HG02970 (cell line): ENCODE measurements around the gene SRF.
A peak's percentile ranks its signal among the peaks of the same experiment; 100 is the strongest.

Source experiments
- ATAC-seq: cut with Tn5 transposase; IDR thresholded peaks from one replicate; pipeline ENCODE4 v1.9.1; 2021; ENCODE audit warnings: mild to moderate bottlenecking, moderate library complexity, moderate number of reproducible peaks; ENCODE audit not compliant: unreplicated experiment, low FRiP score

The SRF gene

GRCh38 chr6:43181621-43181941 lies 10.5 kb downstream of the SRF start:
- no peak for ATAC-seq

DNA sequence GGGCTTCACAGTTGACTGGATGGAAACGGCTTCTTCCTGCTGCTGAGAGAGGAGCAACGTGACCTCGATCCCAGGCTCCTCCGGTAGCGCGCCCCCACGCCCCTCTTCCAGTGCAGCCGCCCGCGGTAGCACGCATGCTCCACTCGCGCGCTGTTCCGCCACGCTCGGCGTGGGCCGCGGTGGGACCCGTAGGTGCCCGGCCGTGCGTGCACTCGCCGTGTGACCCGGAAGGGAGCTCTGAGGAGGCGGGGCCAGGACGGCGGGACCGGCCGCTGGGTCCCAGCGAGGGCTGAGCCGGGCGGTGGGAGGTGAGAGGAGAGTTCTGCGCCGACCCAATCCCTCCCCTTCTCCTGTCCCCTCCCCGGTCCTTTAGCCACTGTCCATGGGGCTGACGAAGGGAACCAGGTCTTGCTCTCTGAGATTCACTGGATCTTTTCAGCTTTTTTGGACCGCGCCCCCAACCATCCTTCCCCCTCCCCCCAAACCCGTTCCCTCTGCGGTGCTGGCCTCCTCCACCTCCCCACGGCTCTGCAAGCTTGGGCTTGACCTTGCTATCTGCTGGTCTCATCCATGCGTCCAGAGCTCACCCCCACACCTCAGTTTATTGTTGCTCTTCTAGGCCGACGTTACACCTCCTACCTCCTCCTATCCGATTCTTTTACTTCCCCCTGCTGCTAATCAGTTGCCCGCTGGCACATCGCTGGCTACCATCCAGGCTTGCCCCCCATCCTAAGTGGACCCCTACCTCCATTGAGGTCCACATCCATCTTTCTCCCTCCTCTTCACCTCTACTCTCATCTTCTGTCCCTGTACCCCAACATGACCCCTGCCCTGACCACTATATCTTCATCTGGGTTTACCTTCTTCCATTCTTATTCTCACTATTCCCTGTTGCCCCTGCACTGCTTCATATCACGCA lies 11.1 kb downstream of the SRF start, which contains the start of gene CUL9:
TSS of gene CUL9 (plus strand) at position 255 of the 919 bp plus-strand sequence. CDS start 2,115 bp downstream, outside the sequence.
- peak; percentile 81 for ATAC-seq

GRCh38 chr6:43183441-43183840 lies 12.4 kb downstream of the SRF start:
- ATAC-seq = no peak

- ATAC-seq = no peak
These were observed 13.4 kb downstream of the SRF start for GRCh38 chr6:43184268-43184985.

DNA sequence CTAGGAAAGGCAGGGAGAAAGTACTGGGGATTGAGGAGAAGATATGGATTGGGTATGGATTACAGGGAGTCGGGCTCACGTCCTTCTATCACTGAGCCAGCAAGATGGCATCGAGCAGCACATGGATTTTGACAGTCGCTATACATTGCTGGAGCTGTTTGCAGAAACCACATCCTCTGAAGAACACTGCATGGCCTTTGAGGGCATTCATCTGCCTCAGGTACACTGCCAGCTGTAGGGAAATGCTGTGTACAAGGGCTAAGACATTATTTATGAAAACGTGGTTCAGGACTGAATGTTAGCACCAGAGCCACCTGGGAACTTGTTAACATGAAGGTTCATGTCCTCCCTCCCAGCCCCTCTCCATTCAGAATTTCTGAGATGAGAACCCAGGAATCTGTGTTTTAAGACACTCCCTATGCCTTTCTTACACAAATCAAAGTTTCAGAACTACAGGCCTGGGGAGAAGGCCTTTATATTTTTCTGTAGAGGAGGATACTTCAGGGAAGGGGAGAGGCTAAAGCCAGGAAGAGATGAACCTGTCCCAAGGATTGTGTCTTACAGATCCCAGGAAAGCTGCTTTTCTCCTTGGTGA lies 14.4 kb downstream of the SRF start:
- no peak for ATAC-seq

DNA sequence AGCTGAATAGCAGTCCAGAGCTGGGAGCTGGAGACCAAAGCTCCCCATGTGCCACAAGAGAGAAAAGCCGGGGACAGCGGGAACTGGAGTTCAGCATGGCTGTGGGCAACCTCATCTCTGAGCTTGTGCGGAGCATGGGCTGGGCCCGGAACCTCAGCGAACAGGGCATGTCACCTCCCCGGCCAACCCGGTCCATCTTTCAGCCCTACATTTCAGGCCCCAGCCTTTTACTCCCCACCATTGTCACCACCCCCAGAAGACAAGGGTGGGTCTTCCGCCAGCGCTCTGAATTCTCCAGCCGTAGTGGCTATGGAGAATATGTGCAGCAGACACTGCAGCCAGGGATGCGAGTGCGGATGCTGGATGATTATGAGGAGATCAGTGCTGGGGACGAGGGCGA lies 14.9 kb downstream of the SRF start:
- ATAC-seq = no peak

DNA sequence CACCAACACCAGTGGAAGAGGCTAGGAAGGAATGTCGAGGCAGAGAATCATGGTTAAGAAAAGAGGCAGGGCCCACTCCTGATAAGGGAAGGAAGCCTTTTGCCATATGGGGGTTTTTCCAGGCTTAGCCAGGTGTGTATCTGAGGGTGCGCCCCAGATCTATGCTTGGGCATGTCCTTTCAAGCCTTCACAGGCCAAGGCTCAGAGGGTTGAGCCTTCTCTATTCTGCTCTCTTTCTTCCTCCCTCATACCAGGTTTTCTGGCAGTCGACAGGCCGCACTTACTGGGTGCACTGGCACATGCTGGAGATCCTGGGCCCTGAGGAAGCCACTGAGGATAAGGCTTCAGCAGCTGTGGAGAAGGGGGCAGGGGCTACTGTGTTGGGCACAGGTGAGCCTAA lies 15.6 kb downstream of the SRF start:
- ATAC-seq = no peak

DNA sequence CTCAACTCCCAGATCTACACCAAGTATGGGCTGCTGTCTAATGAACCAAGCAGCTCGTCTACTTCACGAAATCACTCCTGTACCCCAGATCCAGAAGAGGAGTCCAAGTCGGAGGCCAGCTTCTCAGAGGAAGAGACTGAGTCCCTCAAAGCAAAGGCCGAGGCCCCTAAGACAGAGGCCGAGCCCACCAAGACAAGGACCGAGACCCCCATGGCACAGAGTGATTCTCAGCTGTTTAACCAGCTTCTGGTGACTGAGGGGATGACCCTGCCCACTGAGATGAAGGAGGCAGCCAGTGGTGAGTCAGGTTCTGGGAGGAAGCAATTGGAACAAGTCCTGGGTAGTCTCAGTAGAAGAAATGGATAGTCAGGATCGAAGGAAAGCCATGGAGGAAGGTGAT lies 16.8 kb downstream of the SRF start:
- ATAC-seq = no peak

DNA sequence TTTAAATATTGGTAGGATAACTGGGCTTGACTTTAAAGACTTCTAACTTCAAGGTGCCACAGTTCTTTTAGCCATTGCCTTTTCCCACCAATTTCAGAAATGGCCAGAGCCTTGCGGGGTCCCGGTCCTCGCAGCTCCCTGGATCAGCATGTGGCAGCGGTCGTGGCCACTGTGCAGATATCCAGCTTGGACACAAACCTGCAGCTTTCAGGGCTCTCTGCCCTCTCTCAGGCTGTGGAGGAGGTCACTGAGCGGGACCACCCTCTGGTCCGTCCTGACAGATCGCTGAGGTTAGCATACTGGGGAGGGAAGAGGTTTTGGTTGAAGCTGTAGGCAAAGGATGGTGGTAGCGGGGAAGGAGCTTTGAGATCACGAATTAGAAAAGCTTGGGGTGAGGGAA lies 17.4 kb downstream of the SRF start:
- ATAC-seq = no peak

DNA sequence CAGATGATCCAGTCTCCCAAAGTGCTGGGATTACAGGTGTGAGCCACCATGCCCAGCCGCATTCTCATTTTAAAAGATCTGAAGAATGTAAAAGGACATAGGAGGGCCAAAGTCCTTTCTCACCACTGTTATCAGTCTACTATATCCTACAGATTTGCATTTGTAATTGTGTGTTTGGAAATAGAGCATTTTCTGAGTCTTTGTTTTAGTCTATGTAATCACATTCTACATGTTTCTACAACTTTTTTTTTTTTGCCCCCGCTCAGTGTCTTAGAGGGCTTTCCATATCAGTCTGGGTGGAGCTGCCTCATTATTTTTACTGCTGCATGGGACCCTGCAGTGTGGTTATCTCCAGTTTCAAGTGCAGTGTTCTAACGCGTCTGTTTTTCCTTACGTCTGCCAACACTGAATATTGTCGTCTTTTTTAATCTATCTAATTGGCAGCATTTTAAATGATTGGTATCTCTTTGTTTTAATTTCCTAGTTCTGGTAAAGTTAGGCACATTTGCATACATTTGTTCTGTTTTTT lies 18.8 kb downstream of the SRF start:
- no peak for ATAC-seq

- ATAC-seq = no peak
These were observed 21.8 kb downstream of the SRF start for GRCh38 chr6:43192911-43193310.

DNA sequence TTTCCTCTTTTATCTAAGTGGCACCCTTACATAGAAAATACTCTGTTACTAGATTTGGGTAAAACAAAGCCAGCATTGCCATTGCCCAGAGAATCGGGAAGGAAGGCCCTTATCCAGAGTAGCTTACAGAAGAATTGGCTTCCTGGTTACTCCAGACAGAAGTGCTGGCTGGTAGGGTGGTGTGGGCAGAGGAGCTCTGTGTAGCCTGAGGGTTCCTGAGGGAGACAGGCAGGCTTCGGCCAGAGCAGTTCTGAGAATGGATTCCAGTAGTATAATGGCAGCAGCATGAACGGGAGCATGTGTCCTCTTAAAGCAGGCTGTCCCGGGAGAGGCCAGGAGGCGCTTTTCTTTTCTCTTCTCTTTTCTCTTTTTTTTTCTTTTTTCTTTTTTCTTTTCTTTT lies 22.9 kb downstream of the SRF start:
- ATAC-seq = no peak

DNA sequence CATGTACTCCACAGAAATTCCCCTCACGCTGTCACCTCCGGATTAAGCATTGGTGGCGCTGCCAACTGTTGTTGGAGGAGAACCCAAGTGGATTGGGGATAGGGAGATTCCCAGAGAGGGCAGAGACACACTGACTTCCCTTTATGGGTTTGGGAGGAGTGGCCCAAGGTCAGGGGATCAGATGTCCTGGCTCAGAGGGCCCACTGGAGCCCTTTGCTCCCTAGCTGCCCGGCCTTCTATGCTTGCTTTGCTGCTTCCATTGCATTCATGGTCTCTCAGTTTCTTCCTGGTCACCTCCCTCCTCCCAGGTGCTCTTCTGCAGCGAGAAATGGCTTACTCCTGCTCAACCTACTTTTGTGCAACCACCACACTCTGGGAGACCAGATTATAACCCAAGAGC lies 25.3 kb downstream of the SRF start:
- no peak for ATAC-seq

GRCh38 chr6:43199912-43200311 lies 28.8 kb downstream of the SRF start:
- no peak for ATAC-seq

DNA sequence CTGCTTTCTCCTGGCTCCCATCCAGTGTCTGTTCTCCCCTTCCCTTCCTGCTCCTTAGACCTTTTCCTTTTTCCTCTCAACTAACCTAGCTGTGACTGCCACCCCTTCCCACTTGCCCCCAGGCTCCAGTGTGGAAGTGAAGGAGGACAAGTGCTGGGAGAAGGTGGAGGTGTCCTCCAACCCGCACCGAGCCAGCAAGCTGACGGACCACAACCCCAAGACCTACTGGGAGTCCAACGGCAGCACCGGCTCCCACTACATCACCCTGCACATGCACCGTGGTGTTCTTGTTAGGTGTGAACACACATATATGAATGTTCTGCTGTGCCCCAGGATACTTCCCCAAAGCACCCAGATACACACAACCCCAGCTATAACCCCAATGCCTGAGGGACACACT lies 29.5 kb downstream of the SRF start:
- no peak for ATAC-seq

DNA sequence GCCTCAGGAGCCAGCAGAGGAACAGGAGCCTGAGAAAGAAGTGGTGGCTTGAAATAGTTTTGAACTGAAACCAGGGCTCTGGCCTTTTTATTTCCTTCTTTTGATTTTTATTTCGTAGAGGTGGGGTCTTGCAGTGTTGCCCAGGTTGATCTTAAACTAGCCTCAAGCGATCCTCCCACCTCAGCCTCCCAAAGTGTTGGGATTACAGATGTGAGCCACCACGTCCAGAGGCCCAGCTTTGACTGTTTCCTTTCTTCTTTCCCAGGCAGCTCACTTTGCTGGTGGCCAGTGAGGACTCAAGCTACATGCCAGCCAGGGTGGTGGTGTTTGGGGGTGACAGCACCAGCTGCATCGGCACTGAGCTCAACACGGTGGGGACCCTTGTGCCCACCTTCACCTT lies 31.4 kb downstream of the SRF start:
- ATAC-seq = no peak

DNA sequence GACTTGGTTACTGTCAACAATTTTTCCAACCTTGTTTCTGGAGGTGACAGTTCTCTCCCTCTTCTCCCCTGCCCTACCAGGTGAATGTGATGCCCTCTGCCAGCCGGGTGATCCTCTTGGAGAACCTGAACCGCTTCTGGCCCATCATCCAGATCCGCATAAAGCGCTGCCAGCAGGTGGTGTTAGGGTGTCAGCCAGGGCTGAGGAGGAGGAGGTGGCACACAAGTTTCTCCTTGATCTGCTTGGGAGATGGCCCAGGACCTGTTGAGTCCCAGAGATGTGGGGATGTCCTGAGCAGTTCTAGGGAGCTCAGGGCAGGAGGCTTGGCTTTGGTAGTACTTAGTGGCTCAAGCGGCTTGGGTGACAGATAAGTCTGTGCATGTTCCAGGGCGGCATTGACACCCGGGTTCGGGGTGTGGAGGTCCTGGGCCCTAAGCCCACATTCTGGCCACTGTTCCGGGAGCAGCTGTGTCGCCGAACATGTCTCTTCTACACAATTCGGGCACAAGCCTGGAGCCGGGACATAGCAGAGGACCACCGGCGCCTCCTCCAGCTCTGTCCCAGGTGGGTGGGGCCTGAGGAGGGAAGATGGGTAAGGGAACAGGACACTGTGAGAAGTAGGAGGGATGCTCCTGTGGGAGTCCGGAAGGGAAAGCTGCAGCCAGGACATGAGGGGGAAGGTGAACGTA lies 32.1 kb downstream of the SRF start:
- no peak for ATAC-seq

GRCh38 chr6:43203718-43204095 lies 32.6 kb downstream of the SRF start:
- ATAC-seq = no peak

DNA sequence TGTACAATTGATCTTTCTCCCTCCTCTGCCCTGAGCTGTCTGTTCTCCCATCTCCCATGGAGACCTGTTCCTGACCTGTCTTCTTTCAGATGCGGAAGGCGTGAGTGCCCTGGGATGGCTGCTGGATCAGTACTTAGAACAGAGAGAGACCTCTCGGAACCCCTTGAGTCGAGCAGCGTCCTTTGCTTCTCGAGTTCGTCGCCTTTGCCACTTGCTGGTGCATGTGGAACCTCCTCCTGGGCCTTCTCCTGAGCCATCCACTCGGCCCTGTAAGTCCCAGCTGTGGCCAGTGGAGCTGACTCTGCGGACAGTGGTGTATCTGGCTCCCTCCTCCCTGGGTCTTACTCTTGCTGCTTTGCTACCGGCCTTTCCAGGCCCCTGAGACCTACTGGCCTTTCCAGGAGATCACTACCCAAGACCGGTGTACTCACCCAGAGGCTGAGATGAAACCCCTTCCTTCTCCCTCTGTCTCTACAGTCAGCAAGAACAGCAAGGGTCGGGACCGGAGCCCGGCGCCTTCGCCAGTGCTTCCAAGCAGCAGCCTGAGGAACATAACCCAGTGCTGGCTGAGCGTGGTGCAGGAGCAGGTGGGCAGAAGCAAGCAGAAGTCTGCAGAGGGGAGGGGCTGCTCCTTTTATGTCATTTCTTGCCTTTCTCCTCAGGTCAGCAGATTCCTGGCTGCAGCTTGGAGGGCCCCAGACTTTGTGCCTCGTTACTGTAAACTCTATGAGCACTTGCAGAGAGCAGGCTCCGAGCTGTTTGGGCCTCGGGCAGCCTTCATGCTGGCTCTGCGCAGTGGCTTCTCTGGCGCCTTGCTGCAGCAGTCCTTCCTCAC lies 33.4 kb downstream of the SRF start:
- no peak for ATAC-seq

DNA sequence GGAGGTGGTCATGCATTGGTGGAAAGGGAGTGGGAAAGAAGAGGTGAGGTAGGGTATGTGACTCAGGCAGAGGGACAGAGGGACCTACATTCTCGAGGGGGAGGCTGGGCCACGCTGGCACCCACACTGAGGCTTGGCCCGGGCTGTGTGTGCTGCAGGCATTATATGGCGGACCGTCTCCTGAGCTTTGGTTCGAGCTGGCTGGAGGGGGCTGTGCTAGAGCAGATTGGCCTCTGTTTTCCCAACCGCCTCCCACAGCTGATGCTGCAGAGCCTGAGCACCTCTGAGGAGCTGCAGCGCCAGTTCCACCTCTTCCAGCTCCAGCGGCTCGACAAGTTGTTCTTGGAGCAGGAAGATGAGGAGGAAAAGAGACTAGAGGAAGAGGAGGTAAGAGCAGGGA lies 34.8 kb downstream of the SRF start:
- ATAC-seq = no peak
